ENCODE results near the gene TMEM170A.

TMEM170A gene

DNA sequence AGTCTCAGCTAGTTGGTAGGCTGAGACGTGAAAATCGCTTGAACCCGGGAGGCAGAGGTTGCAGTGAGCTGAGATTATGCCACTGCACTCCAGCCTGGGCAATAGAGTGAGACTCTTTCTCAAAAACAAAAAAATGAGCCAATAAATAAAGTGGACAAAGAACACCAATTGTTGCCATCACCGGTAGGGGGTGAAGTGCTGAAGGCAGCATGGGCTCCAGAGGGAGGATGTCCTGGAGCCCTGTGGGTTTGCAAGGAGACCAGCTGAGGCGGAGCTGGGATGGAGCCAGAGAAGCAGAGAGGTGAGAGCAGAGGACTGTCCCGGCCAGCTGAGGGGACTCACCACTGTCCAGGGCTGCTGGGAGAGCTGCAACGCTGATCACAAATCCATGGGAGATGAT is 17.0 kb upstream of the TMEM170A start:
- no peak for DNase-seq (ENCODE audit: low spot score)
- TF ChIP-seq CTCF (IDR thresholded peaks at IDR 0.05; ENCODE audit: borderline replicate concordance, control extremely low read depth, extremely low read depth, insufficient read depth, missing control alignments): no peak
- in situ Hi-C loops (cut with MboI; ENCODE audit: low sequenced_read_pairs, unreplicated experiment): loop anchor here (10.0 kb wide), 1 partner anchor 283 kb away; no protein-coding TSS in a partner anchor

DNA sequence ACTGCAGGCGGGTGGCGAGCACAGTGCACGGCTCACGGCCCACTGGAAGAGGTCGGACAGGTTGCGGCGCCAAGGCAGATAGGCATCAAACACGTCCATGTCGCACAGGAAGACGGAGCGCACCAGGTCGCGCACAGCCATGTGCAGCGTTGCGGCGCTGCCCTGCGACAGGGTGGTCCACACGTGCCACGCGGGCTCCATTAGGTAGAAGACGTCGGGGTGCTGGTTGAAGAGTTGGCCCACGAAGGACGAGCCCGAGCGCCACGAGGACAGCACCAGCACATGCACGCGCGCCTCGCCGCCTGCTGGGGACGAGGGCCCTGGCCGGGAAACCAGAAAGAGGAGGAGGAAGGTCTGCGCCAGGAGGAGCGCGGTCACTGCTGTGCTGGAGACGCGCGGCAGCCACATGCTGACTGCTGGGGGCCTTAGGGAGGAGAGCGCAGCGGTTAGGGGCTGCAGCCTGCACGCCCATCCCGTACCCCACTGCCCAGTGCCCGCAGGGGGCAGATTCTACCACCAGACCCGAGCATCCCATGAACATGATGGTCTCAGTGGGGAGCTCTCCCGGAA is 15.0 kb upstream of the TMEM170A start:
- TF ChIP-seq CTCF (IDR thresholded peaks at IDR 0.05; ENCODE audit: borderline replicate concordance, control extremely low read depth, extremely low read depth, insufficient read depth, missing control alignments): no peak
- in situ Hi-C loops (cut with MboI; ENCODE audit: low sequenced_read_pairs, unreplicated experiment): no loop called here
- DNase-seq (ENCODE audit: low spot score): no peak

GRCh38 chr16:75478480-75479345 is 14.2 kb upstream of the TMEM170A start:
- in situ Hi-C loops (cut with MboI; ENCODE audit: low sequenced_read_pairs, unreplicated experiment): no loop called here
- DNase-seq (ENCODE audit: low spot score): no peak
- TF ChIP-seq CTCF (IDR thresholded peaks at IDR 0.05; ENCODE audit: borderline replicate concordance, control extremely low read depth, extremely low read depth, insufficient read depth, missing control alignments): no peak

- no peak for TF ChIP-seq CTCF (IDR thresholded peaks at IDR 0.05; ENCODE audit: borderline replicate concordance, control extremely low read depth, extremely low read depth, insufficient read depth, missing control alignments)
- no peak for DNase-seq (ENCODE audit: low spot score)
- in situ Hi-C loops (cut with MboI; ENCODE audit: low sequenced_read_pairs, unreplicated experiment): no loop called here
These were observed 13.4 kb upstream of the TMEM170A start for GRCh38 chr16:75477680-75478473.

GRCh38 chr16:75476817-75477216 is 12.3 kb upstream of the TMEM170A start:
- in situ Hi-C loops (cut with MboI; ENCODE audit: low sequenced_read_pairs, unreplicated experiment): no loop called here
- no peak for DNase-seq (ENCODE audit: low spot score)
- TF ChIP-seq CTCF (IDR thresholded peaks at IDR 0.05; ENCODE audit: borderline replicate concordance, control extremely low read depth, extremely low read depth, insufficient read depth, missing control alignments): no peak

- no peak for TF ChIP-seq CTCF (IDR thresholded peaks at IDR 0.05; ENCODE audit: borderline replicate concordance, control extremely low read depth, extremely low read depth, insufficient read depth, missing control alignments)
- no peak for DNase-seq (ENCODE audit: low spot score)
- in situ Hi-C loops (cut with MboI; ENCODE audit: low sequenced_read_pairs, unreplicated experiment): no loop called here
These were observed 10.9 kb upstream of the TMEM170A start for GRCh38 chr16:75475420-75475847.
